H1 (cell line): ENCODE measurements around the gene ARHGAP28. TPM values are rescaled to one million over a fixed set of nuclear protein-coding genes. Genes with fewer than 3 reads are reported as not detected.

Source experiments
- CTCF ChIA-PET: fragments of 300-600 bp; sonication (Branson Sonifier 250); formaldehyde crosslinking; loops from one replicate; lab custom pipeline; 2021; ENCODE audit not compliant: partially characterized antibody; lab: Charles Lee
- POLR2A ChIA-PET: fragments of 300-600 bp; sonication (Branson Sonifier 250); formaldehyde crosslinking; loops from one replicate; lab custom pipeline; 2021; ENCODE audit warnings: inconsistent platforms; ENCODE audit not compliant: partially characterized antibody; lab: Charles Lee
- DNase-seq, 2 experiments: peaks; one replicate each; pipeline versions ENCODE4 v3.0.0 to v3.0.0-alpha.2; 2010 to 2022; ENCODE audit warnings: low spot score in 2 of 2, low read depth in 1 of 2, mixed read lengths in 1 of 2
- FAIRE-seq: peaks from 2 replicates; lab custom pipeline; 2011; peaks lifted over from hg19 to GRCh38; lab: Jason Lieb, UNC
- H2AFZ ChIP-seq: 2 replicates; pipeline ENCODE4 v1.8.1; 2012; ENCODE audit warnings: low read length, inconsistent platforms
- H2AK5ac ChIP-seq: 2 replicates; pipeline ENCODE4 v1.6.1; 2013; ENCODE audit warnings: low read depth, low read length
- H2BK120ac ChIP-seq: replicated peaks from 2 replicates; pipeline ENCODE3; 2013; ENCODE audit warnings: low read depth, low read length, inconsistent platforms
- H2BK12ac ChIP-seq: 2 replicates; pipeline ENCODE4 v1.6.1; 2013; ENCODE audit warnings: low read depth, low read length
- H2BK15ac ChIP-seq: 2 replicates; pipeline ENCODE4 v1.6.1; 2013; ENCODE audit warnings: low read length
- H2BK20ac ChIP-seq: 2 replicates; pipeline ENCODE4 v1.6.1; 2013; ENCODE audit warnings: low read length
- H2BK5ac ChIP-seq: 2 replicates; pipeline ENCODE4 v1.6.1; 2013; ENCODE audit warnings: low read depth, low read length
- H3K14ac ChIP-seq: 2 replicates; pipeline ENCODE4 v1.6.1; 2013; ENCODE audit warnings: inconsistent platforms; ENCODE audit not compliant: insufficient read length
- H3K18ac ChIP-seq: 2 replicates; pipeline ENCODE4 v1.6.1; 2013; ENCODE audit warnings: low read length; ENCODE audit errors: extremely low read depth
- H3K23ac ChIP-seq: 2 replicates; pipeline ENCODE4 v1.6.1; 2013; ENCODE audit warnings: inconsistent platforms; ENCODE audit not compliant: insufficient read length
- H3K23me2 ChIP-seq: 2 replicates; pipeline ENCODE4 v1.6.1; 2013; ENCODE audit warnings: low read depth, low read length
- H3K27ac ChIP-seq: 2 replicates; pipeline ENCODE4 v1.6.1; 2011; ENCODE audit warnings: low read depth, low read length, inconsistent platforms
- H3K27me3 ChIP-seq, 4 experiments: replicated peaks in 1 of 4; 1 replicate in 1 of 4; 2 replicates in 3 of 4; pipeline versions ENCODE4 v1.6.1 to v1.8.1; 2011 to 2013; ENCODE audit warnings: low read length in 3 of 4, mild to moderate bottlenecking in 3 of 4, inconsistent platforms in 2 of 4, mixed read lengths in 2 of 4, moderate library complexity in 1 of 4; ENCODE audit not compliant: control insufficient read depth in 3 of 4, insufficient read depth in 3 of 4; ENCODE audit errors: extremely low read depth in 1 of 4
- H3K36me3 ChIP-seq, 4 experiments: 2 replicates each; pipeline versions ENCODE4 v1.6.1 to v1.8.1; 2011 to 2013; ENCODE audit warnings: mild to moderate bottlenecking in 4 of 4, low read length in 3 of 4, moderate library complexity in 2 of 4, control low read depth in 1 of 4, inconsistent platforms in 1 of 4; ENCODE audit not compliant: insufficient read depth in 4 of 4, control insufficient read depth in 2 of 4
- H3K4ac ChIP-seq: replicated peaks from 2 replicates; pipeline ENCODE3; 2013; ENCODE audit warnings: low read length, low read depth, mixed read lengths, inconsistent platforms; ENCODE audit not compliant: insufficient read length
- H3K4me1 ChIP-seq, 4 experiments: replicated peaks in 1 of 4; 1 replicate in 1 of 4; 2 replicates in 3 of 4; pipeline versions ENCODE4 v1.6.1 to v1.8.1; 2011 to 2013; ENCODE audit warnings: low read length in 3 of 4, inconsistent platforms in 2 of 4, mixed read lengths in 1 of 4; ENCODE audit not compliant: insufficient read depth in 4 of 4, control insufficient read depth in 3 of 4
- H3K4me2 ChIP-seq, 2 experiments: 2 replicates each; pipeline versions ENCODE4 v1.6.1 to v1.8.1; 2011 to 2013; ENCODE audit warnings: low read depth in 2 of 2, low read length in 2 of 2, control low read depth in 1 of 2, inconsistent platforms in 1 of 2, mild to moderate bottlenecking in 1 of 2; ENCODE audit not compliant: insufficient read depth in 1 of 2
- H3K4me3 ChIP-seq, 4 experiments: fragments of 200-600, 300-600 bp in 1 of 4; sonication (generic), shearing (Covaris generic), sonication (Bioruptor Twin) in 1 of 4; 2 replicates each; pipeline versions ENCODE4 v1.5.1 to v1.8.1; 2011 to 2016; ENCODE audit warnings: low read length in 4 of 4, low read depth in 3 of 4, control low read depth in 2 of 4, inconsistent platforms in 2 of 4, mild to moderate bottlenecking in 2 of 4, mixed read lengths in 1 of 4, moderate library complexity in 1 of 4; ENCODE audit not compliant: insufficient read depth in 2 of 4; ENCODE audit errors: extremely low read depth in 1 of 4
- H3K56ac ChIP-seq: replicated peaks from 2 replicates; pipeline ENCODE3; 2013; ENCODE audit warnings: low read depth, mild to moderate bottlenecking, mixed read lengths, low read length, inconsistent platforms; ENCODE audit not compliant: insufficient read length
- H3K79me1 ChIP-seq: 2 replicates; pipeline ENCODE4 v1.6.1; 2013; ENCODE audit warnings: low read depth, low read length, control low read depth
- H3K79me2 ChIP-seq, 2 experiments: 2 replicates each; pipeline versions ENCODE4 v1.6.1 to v1.8.1; 2012 to 2013; ENCODE audit warnings: low read length in 2 of 2, mild to moderate bottlenecking in 2 of 2, inconsistent platforms in 1 of 2; ENCODE audit not compliant: insufficient read depth in 2 of 2, control insufficient read depth in 1 of 2
- H3K9ac ChIP-seq, 4 experiments: replicated peaks in 1 of 4; 1 replicate in 1 of 4; 2 replicates in 3 of 4; pipeline versions ENCODE4 v1.6.1 to v1.8.1; 2011 to 2013; ENCODE audit warnings: low read depth in 3 of 4, low read length in 3 of 4, control low read depth in 2 of 4, mild to moderate bottlenecking in 2 of 4, moderate library complexity in 2 of 4, inconsistent platforms in 1 of 4; ENCODE audit errors: extremely low read depth in 1 of 4
- H3K9me3 ChIP-seq, 2 experiments: 2 replicates each; pipeline versions ENCODE4 v1.6.1 to v1.8.1; 2012 to 2013; ENCODE audit warnings: mild to moderate bottlenecking in 2 of 2, moderate library complexity in 2 of 2, control low read depth in 1 of 2, inconsistent platforms in 1 of 2, low read depth in 1 of 2, low read length in 1 of 2, mixed read lengths in 1 of 2; ENCODE audit not compliant: insufficient read depth in 2 of 2
- H4K20me1 ChIP-seq, 2 experiments: replicated peaks in 1 of 2; 2 replicates each; pipeline versions ENCODE3 to v1.8.1; 2011 to 2013; ENCODE audit warnings: inconsistent platforms in 2 of 2, low read length in 2 of 2, mild to moderate bottlenecking in 1 of 2; ENCODE audit not compliant: insufficient read depth in 2 of 2, control insufficient read depth in 1 of 2
- H4K5ac ChIP-seq: 2 replicates; pipeline ENCODE4 v1.6.1; 2013; ENCODE audit warnings: low read length, low read depth, mixed read lengths, inconsistent platforms; ENCODE audit not compliant: insufficient read length
- H4K8ac ChIP-seq: 2 replicates; pipeline ENCODE4 v1.8.0; 2013; ENCODE audit warnings: mild to moderate bottlenecking, moderate library complexity, low read length, inconsistent platforms; ENCODE audit not compliant: insufficient read depth; ENCODE audit errors: extremely low read depth
- H4K91ac ChIP-seq: replicated peaks from 2 replicates; pipeline ENCODE3; 2013; ENCODE audit warnings: low read length, mixed read lengths, inconsistent platforms; ENCODE audit not compliant: insufficient read length
- ASH2L ChIP-seq: fragments of 200-600, 300-600 bp; sonication (generic); IDR thresholded peaks from one replicate; pipeline ENCODE4 v1.7.1; 2017; ENCODE audit warnings: low read length
- CBX8 ChIP-seq: fragments of 300-800, 300-1000 bp; sonication (generic); IDR thresholded peaks from 2 replicates; pipeline ENCODE4 v1.7.1; 2016; ENCODE audit warnings: low read depth, low read length, borderline replicate concordance
- CEBPB ChIP-seq: IDR thresholded peaks from 2 replicates; pipeline ENCODE4 v1.6.1; 2012; ENCODE audit warnings: low read depth, low read length
- E2F6 ChIP-seq: IDR thresholded peaks from 2 replicates; pipeline ENCODE4 v1.6.1; 2012; ENCODE audit warnings: inconsistent platforms
- KDM5A ChIP-seq: fragments of 200-600 bp; IDR thresholded peaks from 2 replicates; pipeline ENCODE4 v1.7.1; 2012; ENCODE audit warnings: mild to moderate bottlenecking, low read length, inconsistent platforms, mixed read lengths
- NRF1 ChIP-seq: IDR thresholded peaks from 2 replicates; pipeline ENCODE4 v1.6.1; 2011; ENCODE audit warnings: mild to moderate bottlenecking, low read depth, low read length, improper control_type of control experiment
- RAD21 ChIP-seq, 2 experiments: IDR thresholded peaks in 1 of 2; conservative IDR thresholded peaks in 1 of 2; 2 replicates each; pipeline ENCODE4 v1.6.1; 2011; ENCODE audit warnings: low read depth in 2 of 2, low read length in 2 of 2, improper control_type of control experiment in 1 of 2, inconsistent platforms in 1 of 2, mild to moderate bottlenecking in 1 of 2, moderate library complexity in 1 of 2
- SIX5 ChIP-seq: IDR thresholded peaks from 2 replicates; pipeline ENCODE4 v1.6.1; 2011; ENCODE audit warnings: mild to moderate bottlenecking, low read depth, low read length
- SP4 ChIP-seq: IDR thresholded peaks from 2 replicates; pipeline ENCODE4 v1.6.1; 2012; ENCODE audit warnings: low read length, inconsistent platforms
- SRF ChIP-seq: IDR thresholded peaks from 2 replicates; pipeline ENCODE4 v1.6.1; 2011; ENCODE audit warnings: mild to moderate bottlenecking, low read depth, low read length, moderate library complexity
- TBP ChIP-seq: IDR thresholded peaks from 2 replicates; pipeline ENCODE4 v1.6.1; 2011; ENCODE audit warnings: low read depth, low read length, improper control_type of control experiment
- WGBS, 2 experiments: shearing (Covaris generic) in 1 of 2; methylation state at CpG; one replicate each; pipeline versions ENCODE4 v1.1.6 to v1.1.7; 2013 to 2015; ENCODE audit warnings: low lambda C conversion rate in 2 of 2, mixed read lengths in 2 of 2, inconsistent platforms in 1 of 2, low coverage in 1 of 2, missing lambda C conversion rate in 1 of 2; ENCODE audit not compliant: insufficient replicate concordance in 2 of 2, insufficient coverage in 1 of 2, insufficient read length in 1 of 2; ENCODE audit errors: extremely low coverage in 1 of 2, missing lambda C conversion rate in 1 of 2; 5-methylcytosine and 5-hydroxymethylcytosine counted together
- polyA plus RNA-seq, 7 experiments: library from polyadenylated mRNA; depleted of rRNA in 3 of 7; stranded (reverse) in 5 of 7; unstranded in 2 of 7; fragments of >200 nt in 5 of 7; fragments of 200-250 nt in 2 of 7; gene quantifications; 1 replicate in 5 of 7; 2 replicates in 1 of 7; 4 replicates in 1 of 7; pipeline versions ENCODE4 v1.2.1 to v1.2.3, GENCODE V29; 2011 to 2013; ENCODE audit warnings: missing spikeins in 2 of 7, mixed read lengths in 2 of 7
- total RNA-seq: library from RNA; stranded (reverse); fragmentation: NEBNext Ultra II Directional; extraction: Animal tissue kit (Norgen Biotek cat#: 25700); gene quantifications from 2 replicates; pipeline ENCODE4 v1.2.1, GENCODE V29; 2021

The ARHGAP28 gene
- total and polyA plus RNA-seq, 2 of the 8 experiments (the other 6 are each of a cell fraction or from before 2014, with no cell fraction given), result 2.9 to 14.4 TPM

GRCh38 chr18:6927153-6927552 lies 197.6 kb downstream of the ARHGAP28 start:
- POLR2A ChIA-PET, result no interaction called here
- no peak for FAIRE-seq
- H2AFZ ChIP-seq, result no peak overlapping the region
- H3K79me1 ChIP-seq, result no peaks in the 10 kb centered on the region
- no peak overlapping the region for H3K4me2 ChIP-seq
- no peaks in the 10 kb centered on the region for H3K9me3 ChIP-seq
- H2BK120ac ChIP-seq, result no peak overlapping the region
- H2BK20ac ChIP-seq, result no peak overlapping the region
- no peak overlapping the region for H2AK5ac ChIP-seq
- H3K4me3 ChIP-seq, result no peak overlapping the region
- H4K91ac ChIP-seq, result no peak overlapping the region
- H4K20me1 ChIP-seq, result no peaks in the 10 kb centered on the region
- WGBS, 2 experiments, result 87% methylated on average over 2 of the region's 2 CpGs; no CpG with 5 or more reads in 1 of the 2 experiments
- H2BK15ac ChIP-seq, result no peak overlapping the region
- H3K27me3 ChIP-seq, result no peaks in the 10 kb centered on the region
- no peak overlapping the region for H3K14ac ChIP-seq
- H4K8ac ChIP-seq, result no peak overlapping the region
- H2BK12ac ChIP-seq, result no peak overlapping the region
- H3K9ac ChIP-seq, result no peak overlapping the region
- no peaks in the 10 kb centered on the region; a peak in 1 of 7 replicates for H3K4me1 ChIP-seq
- CTCF ChIA-PET, result interaction anchor here (0.6 to 1.4 kb wide), 5 partner anchors 42 to 947 kb away, joined by 3 to 5 read pairs (median 4); no protein-coding TSS in a partner anchor
- H3K27ac ChIP-seq, result no peak overlapping the region
- H3K18ac ChIP-seq, result no peak overlapping the region
- no peak overlapping the region for H2BK5ac ChIP-seq
- no peak overlapping the region for H3K56ac ChIP-seq
- no peaks in the 10 kb centered on the region for H3K23me2 ChIP-seq
- no peak overlapping the region for H3K23ac ChIP-seq
- H3K36me3 ChIP-seq, result no peaks in the 10 kb centered on the region
- no peaks in the 10 kb centered on the region for H3K79me2 ChIP-seq
- no peak overlapping the region for H4K5ac ChIP-seq
- DNase-seq, result no peak
- H3K4ac ChIP-seq, result no peak overlapping the region
- no peak for TF ChIP-seq NRF1
- TF ChIP-seq CBX8, result no peak
- no peak for TF ChIP-seq E2F6
- no peak for TF ChIP-seq TBP
- TF ChIP-seq KDM5A, result no peak
- no peak for TF ChIP-seq RAD21 (IDR thresholded peaks at IDR 0.05 in 1 of 2, conservative IDR thresholded peaks at IDR 0.05 in 1 of 2; ENCODE audit: low read depth in 2 of 2, low read length in 2 of 2)
- TF ChIP-seq SRF, result no peak
- no peak for TF ChIP-seq SP4
- TF ChIP-seq CEBPB, result no peak
- TF ChIP-seq ASH2L, result no peak
- no peak for TF ChIP-seq SIX5
